ENCODE measurements around the gene RSPH9. TPM values are rescaled to one million over a fixed set of nuclear protein-coding genes. Genes with fewer than 3 reads are reported as not detected.

RSPH9 gene
- total RNA-seq, 8 experiments from 2014 or later = 1.1 to 9.7 (median 4.6) TPM

GRCh38 chr6:43715056-43715788 is 70.4 kb downstream of the RSPH9 start:
- in situ Hi-C loops (cut with MboI; ENCODE audit: low pct_unique_long_range_greater_than_20kb in 2 of 9, low sequenced_read_pairs in 9 of 9, unreplicated experiment in 9 of 9) = no loop called here
- H3K4me1 ChIP-seq (replicated peaks in 1 of 2) = peaks cover 6 to 14% of the 10 kb centered on the region in 2 donors
- 0 to 100% (median 60%) methylated on average over 1 to 4 of the region's 5 CpGs; no CpG with 5 or more reads in 2 of the 10 experiments for WGBS, 10 experiments
- ATAC-seq (replicated peaks in 6 of 8) = no peak
- no peak overlapping the region for H3K27ac ChIP-seq
- H3K4me3 ChIP-seq = no peak overlapping the region

GRCh38 chr6:43716099-43716498 is 71.3 kb downstream of the RSPH9 start:
- peak in 2 of 8 experiments; percentile 36 to 80 for ATAC-seq (replicated peaks in 6 of 8)

GRCh38 chr6:43717389-43717788 is 72.6 kb downstream of the RSPH9 start:
- WGBS, 10 experiments = 83 to 100% (median 88%) methylated on average over 1 to 4 of the region's 8 CpGs; no CpG with 5 or more reads in 6 of the 10 experiments
- Histone ChIP-seq H3K4me1 (replicated peaks in 1 of 2) (peaks cover 6 to 14% of the 10 kb centered on the region in 2 donors), H3K4me3 (no peak overlapping the region), H3K27ac (no peak overlapping the region)
- ATAC-seq (replicated peaks in 6 of 8) = no peak
- in situ Hi-C loops (cut with MboI; ENCODE audit: low pct_unique_long_range_greater_than_20kb in 2 of 9, low sequenced_read_pairs in 9 of 9, unreplicated experiment in 9 of 9) = no loop called here

More at GRCh38 chr6:43716099-43716498, 71.3 kb downstream of the RSPH9 start:
- Histone ChIP-seq H3K27ac (no peak overlapping the region), H3K4me1 (replicated peaks in 1 of 2) (peaks cover 6 to 14% of the 10 kb centered on the region in 2 donors), H3K4me3 (no peak overlapping the region)
- WGBS, 10 experiments = 80 to 100% (median 87%) methylated on average over 1 to 3 of the region's 9 CpGs; no CpG with 5 or more reads in 7 of the 10 experiments
- in situ Hi-C loops (cut with MboI; ENCODE audit: low pct_unique_long_range_greater_than_20kb in 2 of 9, low sequenced_read_pairs in 9 of 9, unreplicated experiment in 9 of 9) = no loop called here

GRCh38 chr6:43717822-43718221 is 73.0 kb downstream of the RSPH9 start:
- WGBS, 10 experiments = 80 to 95% (median 90%) methylated on average over 1 to 9 of the region's 12 CpGs; no CpG with 5 or more reads in 6 of the 10 experiments
- Histone ChIP-seq H3K4me1 (replicated peaks in 1 of 2) (peaks cover 6 to 14% of the 10 kb centered on the region in 2 donors), H3K27ac (no peak overlapping the region), H3K4me3 (no peak overlapping the region)
- ATAC-seq (replicated peaks in 6 of 8) = peak in 1 of 8 experiments; percentile 53
- in situ Hi-C loops (cut with MboI; ENCODE audit: low pct_unique_long_range_greater_than_20kb in 2 of 9, low sequenced_read_pairs in 9 of 9, unreplicated experiment in 9 of 9) = no loop called here

- Histone ChIP-seq H3K27ac (no peak overlapping the region), H3K4me1 (replicated peaks in 1 of 2) (peaks cover 6 to 14% of the 10 kb centered on the region in 2 donors), H3K4me3 (no peak overlapping the region)
- 60 to 100% (median 78%) methylated on average over 1 to 5 of the region's 13 CpGs; no CpG with 5 or more reads in 4 of the 10 experiments for WGBS, 10 experiments
- no peak for ATAC-seq (replicated peaks in 6 of 8)
- in situ Hi-C loops (cut with MboI; ENCODE audit: low pct_unique_long_range_greater_than_20kb in 2 of 9, low sequenced_read_pairs in 9 of 9, unreplicated experiment in 9 of 9) = no loop called here
Measured at GRCh38 chr6:43718387-43719105, 73.7 kb downstream of the RSPH9 start.

GRCh38 chr6:43719511-43719910 is 74.7 kb downstream of the RSPH9 start:
- WGBS, 10 experiments = 58 to 94% (median 61%) methylated on average over 3 to 5 of the region's 7 CpGs; no CpG with 5 or more reads in 7 of the 10 experiments
- H3K27ac ChIP-seq = no peak overlapping the region
- H3K4me1 ChIP-seq (replicated peaks in 1 of 2) = peaks cover 2 to 9% of the 10 kb centered on the region in 2 donors
- H3K4me3 ChIP-seq = no peak overlapping the region
- in situ Hi-C loops (cut with MboI; ENCODE audit: low pct_unique_long_range_greater_than_20kb in 2 of 9, low sequenced_read_pairs in 9 of 9, unreplicated experiment in 9 of 9) = no loop called here
- no peak for ATAC-seq (replicated peaks in 6 of 8)

GRCh38 chr6:43720999-43721398 is 76.2 kb downstream of the RSPH9 start:
- 50 to 100% (median 85%) methylated on average over 1 to 4 of the region's 4 CpGs; no CpG with 5 or more reads in 2 of the 10 experiments for WGBS, 10 experiments
- H3K4me1 ChIP-seq (replicated peaks in 1 of 2) = peaks cover 0 to 2% of the 10 kb centered on the region in 2 donors
- no peak for ATAC-seq (replicated peaks in 6 of 8)
- no peak overlapping the region for H3K4me3 ChIP-seq
- no peak overlapping the region for H3K27ac ChIP-seq
- in situ Hi-C loops (cut with MboI; ENCODE audit: low pct_unique_long_range_greater_than_20kb in 2 of 9, low sequenced_read_pairs in 9 of 9, unreplicated experiment in 9 of 9) = no loop called here

Other genes starting within 250 kb of the RSPH9 start
- 10 to 100 TPM; 10.3 to 70.3 (median 16.4) TPM for gene ABCC10, start 217.5 kb upstream of the RSPH9 start, total RNA-seq
- gene DLK2, start 189.5 kb upstream of the RSPH9 start, total RNA-seq = 1 to 10 TPM; 1.5 to 6.5 (median 5.0) TPM
- gene TJAP1, start 167.5 kb upstream of the RSPH9 start, total RNA-seq = 10 to 100 TPM in 7 of 8 experiments, 1 to 10 TPM in 1; 7.4 to 24.2 (median 12.7) TPM
- gene LRRC73, start 134.7 kb upstream of the RSPH9 start, total RNA-seq = 1 to 10 TPM in 4 of 8 experiments, under 1 TPM in 4; 0.67 to 3.7 (median 1.4) TPM
- gene YIPF3, start 128.1 kb upstream of the RSPH9 start, total RNA-seq = 100 to 1,000 TPM in 4 of 8 experiments, 10 to 100 TPM in 4; 59.3 to 142 (median 101) TPM
- 10 to 100 TPM; 27.7 to 56.9 (median 41.8) TPM for gene POLR1C, start 127.9 kb upstream of the RSPH9 start, total RNA-seq
- gene XPO5, start 69.0 kb upstream of the RSPH9 start, total RNA-seq = 10 to 100 TPM; 29.4 to 70.9 (median 38.8) TPM
- 10 to 100 TPM in 5 of 8 experiments, 1 to 10 TPM in 3; 4.9 to 44.8 (median 16.4) TPM for gene POLH, start 68.9 kb upstream of the RSPH9 start, total RNA-seq
- gene GTPBP2, start 15.8 kb upstream of the RSPH9 start, total RNA-seq = 10 to 100 TPM; 31.2 to 86.5 (median 43.7) TPM
- 10 to 100 TPM; 24.7 to 44.9 (median 30.4) TPM for gene MAD2L1BP, start 9.2 kb upstream of the RSPH9 start, total RNA-seq
- 10 to 100 TPM; 28.8 to 98.9 (median 56.5) TPM for gene MRPS18A, start 42.8 kb downstream of the RSPH9 start, total RNA-seq
- gene VEGFA, start 125.2 kb downstream of the RSPH9 start, total RNA-seq = 100 to 1,000 TPM in 5 of 8 experiments, 10 to 100 TPM in 3; 19.9 to 266 (median 164) TPM